ENCODE data around the gene LPAR6.

LPAR6 gene

DNA sequence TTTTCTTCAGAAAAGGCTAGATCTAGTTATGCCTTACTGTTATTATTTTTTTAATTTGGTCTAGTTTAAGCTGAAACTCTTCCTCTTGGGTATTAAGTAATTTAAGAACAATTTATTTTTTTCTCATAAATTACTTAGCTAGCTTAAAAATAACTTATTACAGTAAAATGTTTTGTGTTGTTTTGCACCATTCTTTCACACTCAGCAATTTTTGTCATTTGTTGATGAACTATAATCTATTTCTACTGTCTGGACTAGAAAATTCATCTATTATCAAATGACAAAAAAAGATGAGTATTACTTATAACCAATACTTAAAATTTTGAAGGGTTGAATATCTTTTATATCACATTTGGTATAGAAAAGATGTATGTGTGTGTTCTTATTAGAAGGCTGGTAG lies 1.6 kb upstream of the LPAR6 start:
- DNase-seq = no peak

DNA sequence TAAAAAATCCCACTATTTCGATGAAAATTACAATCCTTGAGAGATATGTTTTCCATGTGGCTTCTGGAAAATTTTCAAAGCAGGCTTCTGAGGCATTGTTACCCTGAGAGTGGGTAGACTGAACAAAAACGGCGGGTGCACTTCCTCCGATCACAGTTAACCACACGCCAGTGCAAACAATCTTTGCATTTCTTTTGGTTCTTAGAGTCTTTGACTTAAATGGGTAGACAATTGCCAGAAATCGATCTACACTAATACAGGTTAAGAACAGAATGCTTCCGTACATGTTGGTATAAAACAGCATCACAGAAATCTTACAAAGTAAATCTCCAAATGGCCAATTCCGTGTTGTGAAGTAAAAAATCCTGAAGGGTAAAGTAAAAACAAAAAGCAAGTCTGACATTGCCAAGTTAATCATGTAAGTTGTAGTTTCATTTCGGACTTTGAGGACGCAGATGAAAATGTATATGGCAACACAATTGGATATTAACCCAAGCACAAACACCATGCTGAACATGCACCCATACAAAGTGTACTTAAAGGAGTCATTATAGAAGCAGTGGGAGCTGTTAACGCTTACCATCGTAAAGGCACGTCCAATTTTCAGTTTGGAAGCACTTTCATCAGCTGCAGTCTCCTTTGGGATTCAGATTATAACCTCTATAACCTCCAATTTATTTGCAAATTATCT lies 927 bp downstream of the LPAR6 start:
- DNase-seq = no peak

- DNase-seq = no peak
These were observed 1.6 kb downstream of the LPAR6 start for GRCh38 chr13:48411147-48411794.

- DNase-seq = no peak
These were observed 2.7 kb downstream of the LPAR6 start for GRCh38 chr13:48410199-48410598.

GRCh38 chr13:48405875-48406274 lies 7.0 kb downstream of the LPAR6 start:
- DNase-seq = no peak

DNA sequence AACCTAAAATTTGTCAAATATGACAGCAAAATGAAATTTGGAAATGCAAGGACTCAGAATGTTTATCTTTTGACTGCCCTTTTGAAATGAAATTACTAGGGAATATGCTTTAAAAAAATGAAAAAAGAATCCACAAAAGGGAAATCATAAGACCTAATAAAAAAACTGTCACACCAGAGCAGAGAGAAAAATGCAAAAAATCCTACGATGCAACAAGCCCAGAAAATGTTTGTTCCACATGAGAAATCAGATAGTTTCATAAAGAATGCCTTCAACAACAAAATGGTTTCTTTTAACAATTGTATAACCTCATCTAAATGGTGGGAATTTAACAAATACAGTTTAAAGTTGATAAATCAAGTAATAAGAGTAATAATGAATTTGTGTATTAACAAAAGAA lies 8.0 kb downstream of the LPAR6 start:
- no peak for DNase-seq

- no peak for DNase-seq
These were observed 9.0 kb downstream of the LPAR6 start for GRCh38 chr13:48403913-48404312.

DNA sequence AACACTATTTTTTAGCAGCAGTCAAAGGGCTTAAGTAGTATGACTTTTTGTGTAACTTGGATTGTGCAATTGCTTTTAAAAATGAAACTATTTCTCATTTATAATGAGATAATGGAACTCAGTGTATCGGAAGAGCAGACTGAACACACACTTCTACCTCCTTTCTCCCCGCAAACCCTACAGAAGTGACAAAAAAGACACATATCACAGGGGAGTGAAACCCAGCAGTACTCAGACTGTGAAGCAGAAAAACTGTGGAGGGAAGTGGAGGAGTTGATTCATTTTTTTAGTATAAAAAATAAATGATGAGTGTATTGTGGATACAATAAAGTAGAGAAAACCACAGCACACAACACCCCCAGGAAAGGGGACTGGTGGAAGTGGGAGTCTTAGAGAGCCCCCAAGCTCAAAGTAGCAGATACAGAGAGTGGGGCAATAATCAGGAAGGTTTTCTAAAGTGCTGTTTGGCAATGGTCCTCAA lies 9.7 kb downstream of the LPAR6 start:
- DNase-seq = no peak

DNA sequence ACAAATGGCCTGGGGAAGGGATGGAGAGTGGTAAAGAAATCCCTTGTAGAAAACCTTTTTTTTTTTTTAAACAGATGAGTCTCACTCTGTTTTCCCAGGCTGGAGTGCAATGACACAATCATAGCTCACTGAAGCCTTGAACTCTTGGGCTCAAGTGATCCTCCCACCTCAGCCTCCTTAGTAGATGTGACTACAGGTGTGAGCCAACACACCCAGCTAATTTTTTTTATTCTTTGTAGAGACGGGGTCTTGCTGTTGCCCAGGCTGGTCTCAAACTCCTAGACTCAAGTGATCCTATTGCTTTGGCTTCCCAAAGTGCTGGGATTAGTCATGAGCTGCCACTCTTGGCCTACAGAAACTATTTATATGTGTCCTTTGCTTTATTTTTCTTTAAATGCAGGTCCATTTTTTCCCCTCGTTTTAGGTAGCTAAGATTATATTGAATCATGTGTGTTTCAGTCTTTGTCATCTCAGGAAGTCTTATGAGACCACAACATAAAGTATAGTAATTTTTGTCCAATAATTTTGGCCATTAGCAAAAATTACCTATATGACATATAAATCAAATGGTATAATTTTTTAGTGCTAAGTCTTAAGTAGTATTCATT lies 10.5 kb downstream of the LPAR6 start:
- DNase-seq = no peak

- no peak for DNase-seq
These were observed 11.4 kb downstream of the LPAR6 start for GRCh38 chr13:48401480-48401879.

- no peak for DNase-seq
These were observed 12.0 kb downstream of the LPAR6 start for GRCh38 chr13:48400850-48401291.

DNA sequence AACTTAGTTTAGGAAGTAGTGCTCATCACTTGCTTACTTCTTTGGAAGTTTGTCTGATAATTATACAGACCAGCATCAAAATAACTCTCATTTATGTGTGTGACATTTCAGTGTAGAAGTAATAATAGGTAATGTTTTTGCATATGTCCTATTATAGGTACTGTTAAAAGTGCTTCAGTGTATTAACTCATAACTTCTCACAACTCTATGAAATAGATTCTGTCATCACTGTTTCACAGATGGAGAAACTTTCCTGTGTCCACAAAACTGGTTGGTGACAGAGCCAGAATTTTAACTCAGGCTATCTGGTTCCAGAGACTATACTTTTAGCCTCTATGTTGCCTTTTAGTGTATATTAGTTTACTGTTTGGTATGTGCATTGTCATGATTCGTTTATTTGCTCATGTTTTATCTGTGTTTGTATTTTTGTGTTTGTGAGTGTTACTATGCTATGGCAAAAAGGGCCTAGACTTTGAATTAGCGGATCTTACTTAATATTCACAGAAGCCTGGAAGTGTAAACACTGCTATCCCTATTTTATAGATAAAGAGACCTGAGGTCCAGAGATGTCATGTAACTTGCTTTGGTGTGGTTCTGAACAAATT lies 12.7 kb downstream of the LPAR6 start:
- DNase-seq = no peak

GRCh38 chr13:48398450-48399095 lies 14.3 kb downstream of the LPAR6 start:
- DNase-seq = no peak

- no peak for DNase-seq
These were observed 15.2 kb downstream of the LPAR6 start for GRCh38 chr13:48397744-48398143.

DNA sequence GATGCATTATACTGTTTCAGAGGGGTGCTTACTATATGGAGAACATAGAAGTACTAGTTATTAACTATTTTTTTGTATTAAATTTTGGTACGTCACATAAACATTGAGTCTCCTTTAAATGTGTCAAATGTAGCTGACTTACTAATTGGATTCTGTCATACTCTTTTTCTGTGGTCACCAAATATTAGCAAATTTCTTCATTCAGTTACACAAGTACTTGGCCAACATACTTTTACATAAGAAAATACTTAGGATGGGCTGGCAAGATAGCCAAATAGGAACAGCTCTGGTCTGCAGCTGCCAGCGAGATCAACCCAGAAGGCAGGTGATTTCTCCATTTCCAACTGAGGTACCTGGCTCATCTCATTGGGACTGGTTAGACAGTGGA lies 19.2 kb downstream of the LPAR6 start:
- DNase-seq = no peak

- DNase-seq = no peak
These were observed 19.7 kb downstream of the LPAR6 start for GRCh38 chr13:48393030-48393697.

GRCh38 chr13:48391257-48391656 lies 21.7 kb downstream of the LPAR6 start:
- no peak for DNase-seq

DNA sequence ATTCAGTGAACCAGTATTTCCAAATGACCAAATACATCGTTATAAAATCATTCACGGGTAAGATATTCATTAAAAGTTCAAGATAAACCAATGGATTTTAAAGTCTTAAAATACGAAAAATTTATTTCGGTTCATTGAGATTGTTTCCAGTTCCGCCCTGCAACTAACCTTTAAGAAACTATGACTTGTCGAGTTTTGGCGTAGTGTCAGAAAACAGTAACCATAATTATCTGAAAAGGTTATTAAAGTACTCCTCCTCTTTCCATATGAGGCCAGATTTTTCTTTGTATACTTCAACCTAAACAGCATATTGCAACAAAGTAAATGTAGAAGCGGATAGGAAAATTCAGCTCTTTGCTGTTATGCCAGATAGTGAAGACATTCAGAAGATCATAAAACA lies 26.1 kb downstream of the LPAR6 start:
- no peak for DNase-seq

GRCh38 chr13:48383384-48383783 lies 29.5 kb downstream of the LPAR6 start:
- DNase-seq = no peak

- DNase-seq = no peak
These were observed 32.3 kb downstream of the LPAR6 start for GRCh38 chr13:48380581-48380980.

- DNase-seq = no peak
These were observed 35.1 kb downstream of the LPAR6 start for GRCh38 chr13:48377857-48378256.

DNA sequence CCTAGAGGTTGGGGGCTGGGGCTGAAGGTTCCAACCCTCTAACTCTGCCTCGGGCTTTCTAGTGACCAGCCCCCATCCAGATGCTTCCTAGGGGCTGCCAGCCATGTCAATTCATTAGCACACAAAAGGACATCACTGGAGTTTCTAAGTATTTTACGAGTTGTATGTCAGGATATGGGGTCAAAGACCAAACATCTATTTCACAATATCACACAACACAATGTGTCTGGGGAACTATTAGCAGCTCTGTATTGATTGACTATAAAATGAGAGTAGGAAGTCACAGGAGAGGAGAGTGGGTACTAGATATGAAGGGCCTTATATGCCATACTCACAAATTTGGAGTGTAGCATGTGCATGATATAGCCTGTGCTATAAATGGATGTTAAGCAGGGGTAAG lies 42.1 kb downstream of the LPAR6 start:
- DNase-seq = no peak

GRCh38 chr13:48369988-48370387 lies 42.9 kb downstream of the LPAR6 start:
- DNase-seq = no peak
